Measurements from ENCODE around the gene GOLGA6L7. TPM values are rescaled to one million over a fixed set of nuclear protein-coding genes. Genes with fewer than 3 reads are reported as not detected.

The GOLGA6L7 gene
- total and polyA plus RNA-seq, 2 donors (not counting 3 experiments of a cell fraction or from before 2014, with no cell fraction given) = not detected

DNA sequence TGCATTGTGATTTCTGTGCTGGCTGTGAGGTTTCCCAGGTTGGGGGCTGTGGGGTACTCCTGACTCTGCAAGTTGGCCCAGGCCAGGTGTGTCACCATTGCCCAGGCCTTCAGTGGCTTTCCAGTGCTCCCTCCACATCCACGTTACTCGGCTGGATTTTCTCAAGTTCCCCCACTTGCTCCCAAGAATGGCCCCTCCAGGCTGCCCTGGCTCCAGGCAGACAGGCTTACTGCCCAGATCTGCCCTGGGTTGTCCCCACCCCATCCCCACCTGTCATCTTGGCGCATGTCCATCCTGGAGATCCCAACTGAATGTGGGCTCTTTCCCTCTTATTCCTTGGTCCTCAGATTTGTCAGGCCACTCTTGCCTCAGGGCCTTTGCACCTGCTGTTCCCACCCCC is 40.9 kb upstream of the GOLGA6L7 start:
- H3K27ac ChIP-seq (ENCODE audit: insufficient read depth, low read depth, low read length) = no peak overlapping the region
- CTCF ChIA-PET = no interaction called here
- no TSS peak for BruUV-seq (replicated peaks)
- intact Hi-C loops (cut with micrococcal nuclease) (no loop called here), dilution Hi-C loops (cut with MboI; ENCODE audit: extremely low pct_ligation_motif_present, low sequenced_read_pairs) (no loop called here)
- TF ChIP-seq, protein P1, sequence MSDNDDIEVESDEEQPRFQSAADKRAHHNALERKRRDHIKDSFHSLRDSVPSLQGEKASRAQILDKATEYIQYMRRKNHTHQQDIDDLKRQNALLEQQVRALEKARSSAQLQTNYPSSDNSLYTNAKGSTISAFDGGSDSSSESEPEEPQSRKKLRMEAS (IDR thresholded peaks at IDR 0.05; ENCODE audit: insufficient read depth, insufficient read length) = no peak
- TF ChIP-seq MYC (IDR thresholded peaks at IDR 0.05; ENCODE audit: low read depth, low read length) (no peak), EZH2 (IDR thresholded peaks at IDR 0.05; ENCODE audit: borderline replicate concordance, low read depth, low read length, severe bottlenecking) (no peak), GATA2 (IDR thresholded peaks at IDR 0.05; ENCODE audit: insufficient read depth, insufficient read length, low read depth, low read length) (no peak), FOS (IDR thresholded peaks at IDR 0.05; ENCODE audit: borderline replicate concordance, insufficient read depth, low read length) (no peak), JUN (IDR thresholded peaks at IDR 0.05; ENCODE audit: borderline replicate concordance, insufficient read depth, insufficient read length, low read depth) (no peak), POLR2A (IDR thresholded peaks at IDR 0.05; ENCODE audit: low read depth, low read length) (no peak), POLR2AphosphoS5 (IDR thresholded peaks at IDR 0.05; ENCODE audit: insufficient read depth, low read depth, low read length) (no peak)
- TF ChIP-seq, protein P2, sequence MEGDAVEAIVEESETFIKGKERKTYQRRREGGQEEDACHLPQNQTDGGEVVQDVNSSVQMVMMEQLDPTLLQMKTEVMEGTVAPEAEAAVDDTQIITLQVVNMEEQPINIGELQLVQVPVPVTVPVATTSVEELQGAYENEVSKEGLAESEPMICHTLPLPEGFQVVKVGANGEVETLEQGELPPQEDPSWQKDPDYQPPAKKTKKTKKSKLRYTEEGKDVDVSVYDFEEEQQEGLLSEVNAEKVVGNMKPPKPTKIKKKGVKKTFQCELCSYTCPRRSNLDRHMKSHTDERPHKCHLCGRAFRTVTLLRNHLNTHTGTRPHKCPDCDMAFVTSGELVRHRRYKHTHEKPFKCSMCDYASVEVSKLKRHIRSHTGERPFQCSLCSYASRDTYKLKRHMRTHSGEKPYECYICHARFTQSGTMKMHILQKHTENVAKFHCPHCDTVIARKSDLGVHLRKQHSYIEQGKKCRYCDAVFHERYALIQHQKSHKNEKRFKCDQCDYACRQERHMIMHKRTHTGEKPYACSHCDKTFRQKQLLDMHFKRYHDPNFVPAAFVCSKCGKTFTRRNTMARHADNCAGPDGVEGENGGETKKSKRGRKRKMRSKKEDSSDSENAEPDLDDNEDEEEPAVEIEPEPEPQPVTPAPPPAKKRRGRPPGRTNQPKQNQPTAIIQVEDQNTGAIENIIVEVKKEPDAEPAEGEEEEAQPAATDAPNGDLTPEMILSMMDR (IDR thresholded peaks at IDR 0.05; ENCODE audit: extremely low read depth in 1 of 2, insufficient read depth in 1 of 2, low read depth in 1 of 2, low read length in 2 of 2) = no peak
- no peaks in the 10 kb centered on the region for H3K9me3 ChIP-seq (replicated peaks; ENCODE audit: control insufficient read depth, insufficient read depth, low read length)
- H3K79me2 ChIP-seq (ENCODE audit: control insufficient read depth, insufficient read depth, low read length) = no peaks in the 10 kb centered on the region
- no peak overlapping the region for H2AFZ ChIP-seq (ENCODE audit: low read depth, low read length)
- H3K9ac ChIP-seq (replicated peaks; ENCODE audit: extremely low read depth, insufficient read depth, low read length) = no peak overlapping the region
- H3K9me1 ChIP-seq (replicated peaks; ENCODE audit: control insufficient read depth, extremely low read depth, insufficient read depth, low read length) = no peaks in the 10 kb centered on the region
- no peaks in the 10 kb centered on the region for H3K36me3 ChIP-seq (ENCODE audit: control insufficient read depth in 2 of 2, extremely low read depth in 1 of 2, insufficient read depth in 2 of 2, low read length in 2 of 2)
- H3K4me3 ChIP-seq (replicated peaks in 1 of 3; ENCODE audit: insufficient read depth in 1 of 3, low read depth in 1 of 3, low read length in 3 of 3) = no peak overlapping the region
- peaks cover 0 to 2% of the 10 kb centered on the region in 2 experiments for H3K27me3 ChIP-seq (ENCODE audit: control insufficient read depth in 2 of 2, insufficient read depth in 2 of 2, low read length in 2 of 2)
- no peak overlapping the region for H3K4me2 ChIP-seq (ENCODE audit: insufficient read depth, low read length)
- POLR2A ChIA-PET = no interaction called here
- H4K20me1 ChIP-seq (replicated peaks; ENCODE audit: control insufficient read depth, extremely low read depth, insufficient read depth, low read length) = no peaks in the 10 kb centered on the region
- FAIRE-seq = no peak
- peaks cover 4% of the 10 kb centered on the region for H3K4me1 ChIP-seq (ENCODE audit: control insufficient read depth, extremely low read depth, insufficient read depth, low read length)
- DNase-seq (ENCODE audit: low read depth, low spot score) = no peak
